Spleen (tissue), 7 donors: ENCODE data around the gene GINS2.

Experiments
- CTCF ChIP-seq, 11 experiments: fragments of 200-600 bp in 7 of 11; fragments of 450-650 bp in 4 of 11; sonication (generic) in 4 of 11; IDR thresholded peaks in 8 of 11; conservative IDR thresholded peaks in 3 of 11; 1 replicate in 7 of 11; 2 replicates in 4 of 11; pipeline versions ENCODE4 v1.4.0 to v1.8.0; 2016 to 2021; ENCODE audit warnings: antibody characterized with exemption in 11 of 11, inconsistent platforms in 4 of 11, mild to moderate bottlenecking in 1 of 11
- POLR2A ChIP-seq, 3 donors: fragments of 450-650 bp; IDR thresholded peaks; one replicate each; pipeline ENCODE4 v1.5.1; 2017; ENCODE audit warnings: antibody characterized with exemption in 3 of 3, mild to moderate bottlenecking in 1 of 3
- POLR2AphosphoS5 ChIP-seq, 3 donors: sonication (generic); formaldehyde crosslinking; IDR thresholded peaks; one replicate each; pipeline ENCODE4 v1.5.1; 2017; ENCODE audit warnings: antibody characterized with exemption in 3 of 3
- donor health status: DM: no; HTN: no; CAD: no; lungs with moderate emphysema.
- donor health status: DM: no; HTN: no; CAD: no.
- donor health status: DM: no; HTN: no; CAD: no.

- TF ChIP-seq POLR2A (IDR thresholded peaks at IDR 0.05) (no peak), CTCF (IDR thresholded peaks at IDR 0.05 in 8 of 11, conservative IDR thresholded peaks at IDR 0.05 in 3 of 11) (no peak), POLR2AphosphoS5 (IDR thresholded peaks at IDR 0.05) (no peak)
These were observed 60.5 kb downstream of the GINS2 start for GRCh38 chr16:85628265-85628556.
